ENCODE results near the gene TRIM61. TPM values are rescaled to one million over a fixed set of nuclear protein-coding genes. Genes with fewer than 3 reads are reported as not detected.

TRIM61 gene
- not detected in 5 replicates for total RNA-seq (2022; extraction: Qiagen RNA extraction)

DNA sequence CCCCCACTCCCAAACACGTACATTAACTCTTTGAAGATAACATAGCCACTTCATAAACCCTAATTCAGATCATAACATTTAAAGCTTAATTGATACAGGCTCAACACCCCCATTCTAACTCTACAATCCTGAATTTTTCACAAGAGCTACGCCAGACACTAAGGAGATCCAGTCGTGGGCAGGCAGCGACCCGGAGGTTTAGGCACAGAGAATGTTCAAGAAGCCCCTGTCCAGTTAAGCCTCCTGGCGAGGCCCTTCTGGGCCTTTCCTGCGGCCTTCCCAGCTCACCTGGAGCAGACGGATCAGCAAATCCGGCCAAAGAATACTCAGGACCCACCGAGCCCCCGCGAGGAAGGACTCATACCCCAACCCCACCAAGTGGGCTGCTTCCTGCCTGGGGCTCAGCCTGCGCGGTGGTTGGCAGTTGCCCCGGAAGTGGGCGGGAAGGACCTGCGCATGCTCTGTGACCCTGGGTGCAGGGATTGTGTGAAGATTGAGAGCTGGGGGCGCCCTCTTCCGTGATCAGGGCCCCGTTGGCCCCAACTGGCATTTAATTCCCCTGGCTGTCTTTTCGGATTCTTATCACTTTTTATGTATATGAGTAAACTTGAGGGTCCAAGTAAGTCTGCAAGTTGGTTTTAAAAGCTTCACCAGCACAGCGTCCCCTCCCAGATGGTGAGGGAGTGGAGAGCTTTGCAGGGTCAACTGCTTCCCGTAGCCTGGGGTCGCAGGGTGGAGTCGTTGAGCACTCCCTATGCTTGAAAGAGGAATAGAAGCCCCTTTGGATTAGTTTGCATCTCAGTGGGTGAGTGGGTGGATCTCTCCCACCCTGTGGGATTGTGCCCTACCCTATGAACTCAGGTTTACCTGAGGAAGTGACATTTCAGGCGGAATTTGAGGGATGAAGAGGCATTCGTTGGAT, at the start of gene TRIM61:
Gene TRIM61, minus strand, starts transcription at position 415 of the 922 bp plus-strand sequence. CDS start 7,655 bp downstream, outside the sequence.

Other genes starting within 250 kb of the TRIM61 start
- 0.16 to 0.25 TPM (median 0.22 TPM) in 3 of 5 replicates, not detected in the others for gene SMIM31, start 223.5 kb downstream of the TRIM61 start, total RNA-seq (2022; extraction: Qiagen RNA extraction)
- not detected in 5 replicates for gene APELA, start 100.5 kb downstream of the TRIM61 start, total RNA-seq (2022; extraction: Qiagen RNA extraction)
- not detected in 5 replicates for gene TRIM60, start 54.3 kb upstream of the TRIM61 start, total RNA-seq (2022; extraction: Qiagen RNA extraction)
- gene TRIM75, start 76.2 kb upstream of the TRIM61 start, total RNA-seq (2022; extraction: Qiagen RNA extraction) = not detected in 5 replicates
- 7.3 to 11.0 TPM (median 8.0 TPM) in 5 replicates for gene TMEM192, start 135.2 kb upstream of the TRIM61 start, total RNA-seq (2022; extraction: Qiagen RNA extraction)
- gene KLHL2, start 229.9 kb upstream of the TRIM61 start, total RNA-seq (2022; extraction: Qiagen RNA extraction) = 14.6 to 20.2 TPM (median 16.9 TPM) in 5 replicates